NCI-H774 (cell line): ENCODE measurements around the gene TACC2.

Source experiments
- DNase-seq: peaks from one replicate; lab custom pipeline; 2025; lab: John Stamatoyannopoulos, UW

Gene TACC2

DNA sequence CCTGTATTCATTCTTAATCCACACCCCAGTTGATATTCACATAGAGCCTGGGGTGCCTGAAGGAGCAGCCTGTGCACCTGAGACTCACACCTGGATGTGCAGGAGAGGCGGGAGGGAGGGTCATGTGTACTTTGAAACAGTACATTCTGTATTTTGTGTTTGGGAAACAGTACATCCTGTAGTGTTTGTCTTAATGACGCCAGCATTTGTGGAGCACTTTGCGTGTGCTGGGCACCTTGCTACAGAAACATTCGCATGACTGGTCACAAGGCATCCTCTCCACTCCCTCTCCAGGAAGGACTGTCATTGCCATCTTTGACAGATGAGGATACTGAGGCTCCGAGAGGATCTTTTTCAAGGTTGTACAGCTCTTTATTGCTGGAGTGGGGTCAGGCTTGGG is 132.1 kb downstream of the TACC2 start:
- DNase-seq = no peak

DNA sequence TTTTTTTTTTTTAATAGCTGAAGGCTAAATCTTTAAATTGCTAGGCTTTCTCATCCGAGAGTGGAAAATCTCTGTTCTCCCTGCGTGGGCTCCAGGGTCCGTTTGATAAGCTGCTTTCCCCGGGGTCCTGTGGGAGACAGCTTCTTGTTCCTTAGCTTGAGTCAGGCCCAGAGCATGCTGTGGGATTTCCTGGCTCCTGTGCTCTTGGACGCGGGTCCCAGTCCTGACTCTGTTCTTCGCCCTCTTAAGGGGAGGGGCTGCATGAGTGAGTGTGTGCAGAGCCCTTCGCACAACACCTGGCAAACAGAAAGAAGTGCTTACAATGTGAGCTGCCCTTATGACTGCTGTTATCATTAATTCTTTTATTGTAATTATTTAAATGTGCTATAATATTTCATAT is 133.5 kb downstream of the TACC2 start:
- DNase-seq = no peak

DNA sequence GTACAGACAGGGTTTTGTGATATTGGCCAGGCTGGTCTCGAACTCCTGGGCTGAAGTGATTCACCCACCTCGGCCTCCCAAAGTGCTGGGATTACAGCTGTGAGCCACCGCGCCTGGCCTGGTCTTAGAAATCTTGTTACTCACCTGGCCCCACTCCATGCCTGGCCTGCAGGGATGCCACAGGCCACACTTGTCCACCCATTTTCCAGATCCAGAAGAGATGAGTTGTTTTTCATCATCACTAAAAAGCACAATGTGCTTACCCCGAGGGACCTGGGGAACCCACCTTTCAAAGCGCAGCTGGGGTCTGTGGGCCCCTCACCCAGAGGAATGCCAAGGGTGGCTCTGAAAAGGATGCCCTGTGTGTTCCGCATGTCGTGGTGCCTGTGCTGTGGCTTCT is 134.2 kb downstream of the TACC2 start:
- DNase-seq = no peak

DNA sequence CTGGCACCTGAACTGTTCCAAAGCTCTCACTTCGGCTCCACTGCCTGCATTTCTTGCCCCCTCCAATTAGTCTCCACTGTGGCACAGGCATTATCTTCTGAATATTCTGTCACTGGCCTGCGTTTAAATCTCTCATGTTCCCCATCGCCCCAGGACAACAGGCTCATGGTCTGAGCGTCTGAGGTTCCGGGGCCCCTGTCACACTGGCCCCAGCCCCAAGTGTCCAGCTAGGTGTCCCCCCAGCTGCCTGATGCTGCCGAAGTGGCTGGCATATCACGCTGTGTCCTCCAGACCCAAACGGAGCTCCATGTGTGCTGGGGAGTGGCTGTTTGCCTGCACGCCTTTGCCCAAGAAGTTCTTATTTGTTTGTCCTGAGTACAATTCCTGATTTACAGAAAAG is 135.4 kb downstream of the TACC2 start:
- no peak for DNase-seq

DNA sequence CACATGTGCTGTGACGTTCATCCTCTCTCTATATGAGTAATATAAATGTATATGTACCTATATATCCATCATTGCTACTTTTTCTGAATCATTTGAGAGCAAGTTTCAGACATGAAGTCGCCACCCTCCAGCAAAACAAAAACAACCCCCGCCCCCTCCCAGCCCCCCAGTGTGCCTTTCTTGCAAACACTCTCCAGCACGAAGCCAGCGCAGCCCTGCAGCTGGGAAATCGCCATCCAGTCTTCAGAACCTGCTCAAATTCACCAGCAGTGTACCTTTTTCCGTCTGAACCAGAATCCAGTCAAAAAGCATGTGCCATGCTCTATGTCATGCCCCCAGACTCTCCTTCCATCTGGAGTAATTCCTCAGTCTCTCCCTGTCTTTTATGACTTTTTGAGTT is 135.8 kb downstream of the TACC2 start:
- no peak for DNase-seq

GRCh38 chr10:122126763-122127659 is 138.0 kb downstream of the TACC2 start:
- DNase-seq = no peak

DNA sequence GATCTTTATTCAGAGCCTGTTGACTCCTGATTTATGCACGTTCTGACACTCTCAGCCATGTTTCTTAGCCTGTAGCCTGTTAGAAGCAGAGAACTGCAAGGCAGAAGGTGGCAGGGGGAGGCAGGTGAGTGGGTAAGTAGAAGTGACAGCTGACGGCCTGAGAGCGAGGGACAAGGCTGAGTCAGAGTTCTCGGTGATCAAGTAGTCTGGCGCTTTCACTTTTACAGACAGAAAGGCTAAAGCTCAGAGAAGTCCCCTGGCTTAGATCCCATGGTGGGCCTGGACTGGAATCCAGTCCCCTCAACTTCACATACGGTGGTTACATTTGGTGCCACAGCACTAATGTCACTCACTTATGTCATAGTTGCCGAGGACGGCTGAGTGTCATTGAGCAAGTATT is 139.0 kb downstream of the TACC2 start:
- DNase-seq = no peak

- no peak for DNase-seq
These were observed 139.4 kb downstream of the TACC2 start for GRCh38 chr10:122128357-122128756.

GRCh38 chr10:122130474-122131110 is 141.6 kb downstream of the TACC2 start:
- no peak for DNase-seq

- no peak for DNase-seq
These were observed 143.4 kb downstream of the TACC2 start for GRCh38 chr10:122132331-122132755.

DNA sequence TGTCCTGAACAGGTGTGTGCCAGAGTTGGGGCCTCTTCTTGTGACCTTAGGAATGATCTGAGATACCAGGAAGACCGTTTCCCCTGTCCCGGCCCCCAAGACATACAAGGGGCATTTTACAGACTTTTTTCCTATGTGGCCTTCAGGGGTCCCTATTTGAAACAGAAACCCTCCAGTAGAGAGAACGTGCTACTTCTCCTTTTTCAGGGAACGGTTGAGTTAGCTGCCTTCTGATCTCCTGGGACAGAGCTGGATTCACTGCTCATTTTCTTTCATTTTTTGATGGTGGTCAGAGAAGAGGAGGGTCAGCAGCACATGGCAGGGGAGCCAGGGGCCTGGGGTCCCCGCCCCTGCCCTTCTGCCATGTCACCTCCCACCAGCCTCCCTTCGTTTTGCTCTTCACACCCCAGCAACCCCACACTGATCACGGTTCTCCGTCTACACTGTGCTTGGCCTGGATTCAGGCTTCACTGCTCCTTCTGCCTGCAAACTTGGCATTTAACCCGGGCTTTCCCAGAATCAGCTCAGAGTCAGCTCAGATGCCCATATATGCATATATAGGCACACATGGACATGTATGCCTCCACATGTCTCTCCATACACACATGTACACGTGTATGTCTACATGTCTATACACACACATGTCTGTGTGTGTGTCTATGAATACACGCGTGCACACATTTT is 144.1 kb downstream of the TACC2 start:
- no peak for DNase-seq

DNA sequence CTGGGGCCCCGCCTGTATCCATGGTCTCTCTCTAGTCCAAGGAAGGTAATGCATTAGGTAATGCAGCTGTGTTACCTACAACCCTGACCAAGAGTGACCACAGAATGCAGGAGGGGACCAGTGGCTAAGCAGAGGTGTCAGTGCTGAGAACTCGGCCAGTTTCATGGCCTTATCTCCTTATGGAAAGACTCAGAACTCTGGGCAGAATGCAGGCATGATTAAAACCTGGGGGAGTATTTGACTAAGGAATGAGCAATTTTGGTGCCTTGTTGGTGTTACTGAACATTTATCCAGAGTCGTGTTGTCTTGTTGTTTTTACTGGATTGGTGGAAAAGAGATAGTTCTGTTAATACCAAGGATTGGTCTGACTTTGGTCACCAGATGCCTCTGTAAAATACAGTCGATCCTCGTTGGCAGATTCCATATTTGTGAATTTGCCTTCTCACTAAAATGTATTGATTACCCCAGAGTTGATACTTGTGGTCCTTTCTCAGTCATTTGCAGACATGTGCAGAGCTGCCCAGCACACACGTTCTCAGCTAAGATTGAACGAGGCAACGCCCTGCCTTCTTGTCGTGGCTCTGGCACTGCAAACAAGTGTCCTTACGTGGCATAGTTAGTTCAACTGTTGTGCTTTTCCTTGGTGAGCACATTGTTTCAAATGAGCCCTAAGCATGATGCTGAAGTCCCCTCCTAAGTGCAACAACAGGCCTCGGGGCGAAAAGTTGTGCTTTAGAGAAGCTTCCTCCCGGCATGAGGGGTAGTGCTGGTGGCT is 146.5 kb downstream of the TACC2 start:
- DNase-seq = no peak

GRCh38 chr10:122138831-122139625 is 150.1 kb downstream of the TACC2 start:
- DNase-seq = no peak

DNA sequence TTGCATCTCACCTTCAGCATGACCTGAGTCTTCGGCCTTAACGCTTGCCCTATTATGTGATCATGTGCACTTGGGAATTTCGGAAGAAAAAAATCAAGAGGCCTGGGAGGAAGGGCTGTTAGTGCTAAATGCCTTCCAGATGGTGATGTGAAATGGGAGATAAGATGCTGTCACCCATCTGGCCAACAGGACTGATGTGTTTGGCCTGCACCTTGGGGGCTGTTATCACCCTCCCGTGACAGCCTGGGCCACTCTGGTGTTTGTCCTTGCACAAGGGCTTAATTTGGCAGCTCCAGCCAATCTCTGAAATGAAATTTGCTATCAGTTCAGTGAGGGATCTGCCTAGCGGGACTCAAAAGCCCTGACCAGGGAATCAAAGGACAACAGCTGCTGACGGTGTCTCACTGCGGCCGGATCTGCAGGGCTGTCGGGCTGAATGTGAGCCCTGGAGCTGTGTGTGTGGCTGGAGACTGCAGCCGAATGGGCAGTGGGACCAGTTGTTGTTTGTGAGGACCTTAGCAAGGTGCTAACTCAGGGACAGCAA is 150.7 kb downstream of the TACC2 start:
- DNase-seq = no peak

- no peak for DNase-seq
These were observed 151.5 kb downstream of the TACC2 start for GRCh38 chr10:122140461-122140902.

- no peak for DNase-seq
These were observed 152.1 kb downstream of the TACC2 start for GRCh38 chr10:122140941-122141623.

- no peak for DNase-seq
These were observed 153.1 kb downstream of the TACC2 start for GRCh38 chr10:122141821-122142640.

DNA sequence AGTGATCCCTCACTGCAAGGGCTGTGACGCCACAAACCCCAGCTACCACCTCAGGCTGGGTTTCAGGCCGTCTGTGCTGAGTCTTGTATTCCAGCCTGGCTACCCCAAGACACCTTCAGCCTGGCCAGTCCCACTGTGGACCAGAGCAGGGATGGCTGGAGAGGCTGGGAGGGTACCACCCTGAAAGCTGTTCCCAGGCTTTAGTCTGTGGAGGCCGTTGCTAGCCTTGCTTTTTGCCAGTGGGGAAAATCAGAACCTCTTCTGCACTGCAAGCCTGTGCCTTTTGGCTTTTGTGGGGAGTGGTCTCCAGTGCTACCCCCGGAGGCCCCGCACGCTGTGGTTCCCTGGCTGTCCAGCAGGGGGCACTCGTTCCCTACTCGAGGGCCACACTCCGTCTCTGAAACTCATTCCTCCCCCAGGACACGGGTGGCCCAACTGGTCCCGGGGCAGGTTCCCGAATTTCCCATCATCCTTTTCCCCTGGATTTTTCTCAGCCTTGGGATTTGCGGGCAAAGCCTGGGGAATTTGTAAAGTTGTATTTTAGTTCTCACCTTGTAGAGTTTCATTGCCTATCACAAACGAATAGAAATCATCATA is 153.8 kb downstream of the TACC2 start:
- DNase-seq = no peak

GRCh38 chr10:122143238-122143841 is 154.4 kb downstream of the TACC2 start:
- no peak for DNase-seq
